SK-N-SH treated with all-trans-retinoic acid at 6 μM for 48 hours (cell line): ENCODE results near the gene MICALL2.

Experiments
- ARNTL ChIP-seq: fragments of 450-650 bp; formaldehyde crosslinking; IDR thresholded peaks from 2 replicates; pipeline ENCODE4 v1.5.0; 2020; ENCODE audit warnings: low read depth, mild to moderate bottlenecking, moderate library complexity, borderline replicate concordance
- ESRRG ChIP-seq: fragments of 250-450 bp; sonication (Bioruptor Pico); IDR thresholded peaks from 2 replicates; pipeline ENCODE4 v1.6.1; 2021; ENCODE audit warnings: mild to moderate bottlenecking
- PATZ1 ChIP-seq: fragments of 250-450 bp; sonication (Bioruptor Pico); IDR thresholded peaks from 2 replicates; pipeline ENCODE4 v1.8.0; 2020; ENCODE audit warnings: mild to moderate bottlenecking, moderate library complexity, borderline replicate concordance

DNA sequence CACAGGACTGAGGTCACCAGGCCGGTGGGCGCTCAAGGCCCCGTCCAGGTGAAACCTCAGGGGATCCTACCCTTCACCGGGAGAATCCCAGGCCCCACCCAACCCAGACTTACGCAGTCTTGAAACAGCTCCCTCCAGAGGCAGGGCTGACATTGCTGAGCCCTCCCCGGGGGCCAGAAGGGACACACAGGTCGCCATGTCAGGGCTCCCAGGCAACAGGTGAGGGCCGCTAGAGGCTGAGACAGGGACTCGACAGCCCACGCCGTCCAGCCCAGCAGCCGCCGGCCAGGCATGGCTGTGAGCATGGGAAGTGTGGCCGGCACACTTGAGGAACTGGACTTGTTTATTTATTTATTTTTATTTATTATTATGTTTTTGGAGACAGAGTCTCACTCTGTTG is 10.3 kb downstream of the MICALL2 start:
- TF ChIP-seq ARNTL (CRISPR knock-in tag) (no peak), PATZ1 (CRISPR knock-in tag) (no peak), ESRRG (CRISPR knock-in tag) (no peak)
